ENCODE data around the gene IQSEC2. TPM values are rescaled to one million over a fixed set of nuclear protein-coding genes. Genes with fewer than 3 reads are reported as not detected.

Gene IQSEC2
- total RNA-seq, 4 donors from 2014 or later = 6.9 to 12.7 (median 10.4) TPM

GRCh38 chrX:53313728-53314105 lies 32.3 kb upstream of the IQSEC2 start:
- no peak overlapping the region for H3K27ac ChIP-seq
- no peaks in the 10 kb centered on the region for H3K36me3 ChIP-seq
- TF ChIP-seq POLR2A (IDR thresholded peaks at IDR 0.05) (no peak), CTCF (IDR thresholded peaks at IDR 0.05) (no peak)
- H3K9me3 ChIP-seq = no peaks in the 10 kb centered on the region
- WGBS, 2 donors = 65 to 68% methylated on average over 5 of the region's 5 CpGs
- intact Hi-C loops (cut with DNase I) = loop anchor here (10.0 kb wide), 1 partner anchor 171 kb away; no protein-coding TSS in a partner anchor
- H3K27me3 ChIP-seq = peaks cover 0 to 6% (median under 1%) of the 10 kb centered on the region in 4 donors
- DNase-seq = no peak
- H3K4me3 ChIP-seq = no peak overlapping the region
- H3K4me1 ChIP-seq = peaks cover 0 to 4% (median 0%) of the 10 kb centered on the region in 3 donors

- WGBS, 2 donors = 4 to 6% methylated on average over 8 of the region's 8 CpGs
- no peak for DNase-seq
- H3K27me3 ChIP-seq = peaks cover 0 to 1% (median 0%) of the 10 kb centered on the region in 4 donors
- no peak overlapping the region for H3K4me3 ChIP-seq
- H3K9me3 ChIP-seq = no peaks in the 10 kb centered on the region
- no peaks in the 10 kb centered on the region for H3K36me3 ChIP-seq
- TF ChIP-seq POLR2A (IDR thresholded peaks at IDR 0.05) = no peak
- peak; percentile 65 to 82 (median 67) for TF ChIP-seq CTCF (IDR thresholded peaks at IDR 0.05)
- peak overlapping the region in 1 of 4 donors; percentile 5 for H3K27ac ChIP-seq
- H3K4me1 ChIP-seq = no peaks in the 10 kb centered on the region
- intact Hi-C loops (cut with DNase I) = loop anchor here (10.0 kb wide), 1 partner anchor 172 kb away; no protein-coding TSS in a partner anchor
Observed at GRCh38 chrX:53312946-53313727, 31.8 kb upstream of the IQSEC2 start.

- intact Hi-C loops (cut with DNase I) = loop anchor here (10.0 kb wide), 1 partner anchor 175 kb away; no protein-coding TSS in a partner anchor
- Histone ChIP-seq H3K27me3 (no peaks in the 10 kb centered on the region), H3K36me3 (no peaks in the 10 kb centered on the region), H3K27ac (no peak overlapping the region), H3K4me1 (no peaks in the 10 kb centered on the region), H3K4me3 (no peak overlapping the region), H3K9me3 (no peaks in the 10 kb centered on the region)
- DNase-seq = no peak
- 82 to 95% methylated on average over 2 to 7 of the region's 7 CpGs for WGBS, 2 donors
- TF ChIP-seq CTCF (IDR thresholded peaks at IDR 0.05) (no peak), POLR2A (IDR thresholded peaks at IDR 0.05) (no peak)
Observed at GRCh38 chrX:53309837-53310236, 28.5 kb upstream of the IQSEC2 start.

GRCh38 chrX:53308836-53309235 lies 27.5 kb upstream of the IQSEC2 start:
- no peak for DNase-seq
- Histone ChIP-seq H3K9me3 (no peaks in the 10 kb centered on the region), H3K27me3 (no peaks in the 10 kb centered on the region), H3K4me3 (no peak overlapping the region), H3K4me1 (no peaks in the 10 kb centered on the region), H3K27ac (no peak overlapping the region), H3K36me3 (no peaks in the 10 kb centered on the region)
- intact Hi-C loops (cut with DNase I) = no loop called here
- TF ChIP-seq POLR2A (IDR thresholded peaks at IDR 0.05) (no peak), CTCF (IDR thresholded peaks at IDR 0.05) (no peak)
- WGBS, 2 donors = 88 to 91% methylated on average over 4 of the region's 4 CpGs

Data from esophagus squamous epithelium (tissue), 5 donors.